Progenitor cell of endocrine pancreas (in vitro differentiated cells): ENCODE data around the gene SLFN5. TPM values are rescaled to one million over a fixed set of nuclear protein-coding genes. Genes with fewer than 3 reads are reported as not detected.

ENCODE experiments used
- DNase-seq: peaks from one replicate; pipeline ENCODE4 v3.0.0; 2021; ENCODE audit warnings: low spot score; ENCODE audit not compliant: unreplicated experiment
- H3K27ac Mint-ChIP-seq: 2 replicates; pipeline ENCODE4 v1.8.0; 2021; ENCODE audit warnings: mild to moderate bottlenecking, moderate library complexity, mixed read lengths
- H3K27me3 Mint-ChIP-seq: 2 replicates; pipeline ENCODE4 v1.8.0; 2021; ENCODE audit warnings: mixed read lengths
- H3K36me3 Mint-ChIP-seq: 2 replicates; pipeline ENCODE4 v1.8.0; 2022; ENCODE audit warnings: mixed read lengths; ENCODE audit not compliant: insufficient read depth
- H3K4me1 Mint-ChIP-seq: 2 replicates; pipeline ENCODE4 v1.8.0; 2021; ENCODE audit warnings: low read depth, mixed read lengths
- H3K4me3 Mint-ChIP-seq: 2 replicates; pipeline ENCODE4 v1.8.0; 2021; ENCODE audit warnings: low read depth, mild to moderate bottlenecking, moderate library complexity, mixed read lengths
- H3K9me3 Mint-ChIP-seq: 2 replicates; pipeline ENCODE4 v1.8.0; 2021; ENCODE audit warnings: low read depth, mixed read lengths
- CTCF ChIP-seq: fragments of 200-600 bp; sonication (generic); IDR thresholded peaks from one replicate; pipeline ENCODE4 v1.5.0; 2021; ENCODE audit warnings: antibody characterized with exemption, mild to moderate bottlenecking; ENCODE audit not compliant: unreplicated experiment
- total RNA-seq: library from RNA; stranded (reverse); gene quantifications from 2 replicates; pipeline ENCODE4 v1.2.1, GENCODE V29; 2021

Gene SLFN5
- total RNA-seq, 1 donor from 2014 or later, result 13.1 TPM

DNA sequence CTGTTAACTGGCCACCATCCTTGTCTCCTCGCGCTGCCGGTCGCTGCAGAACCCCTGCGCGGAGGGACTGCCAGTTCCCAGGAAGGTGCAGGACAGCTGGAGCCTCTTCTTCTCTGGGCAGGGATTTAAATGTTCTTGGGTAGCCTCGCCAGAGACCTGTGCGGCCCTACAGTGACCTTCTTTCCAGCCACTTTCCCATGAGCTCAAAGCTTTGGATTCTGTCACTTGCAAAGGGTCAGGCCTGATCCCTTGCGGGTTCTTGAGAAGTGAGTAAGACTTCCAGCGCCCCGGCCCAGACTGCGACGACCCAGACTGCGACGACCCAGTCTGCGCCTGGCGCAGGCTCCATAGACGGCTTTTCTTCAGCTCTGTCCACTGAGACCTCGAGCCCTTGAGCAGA lies 1.4 kb upstream of the SLFN5 start:
- DNase-seq, result no peak
- no peak for TF ChIP-seq CTCF
- Mint-ChIP-seq H3K4me1 (peaks cover 21% of the 10 kb centered on the region), H3K27ac (peak overlapping the region; percentile 97), H3K4me3 (peak overlapping the region; percentile 89), H3K36me3 (peaks cover 2% of the 10 kb centered on the region), H3K9me3 (no peaks in the 10 kb centered on the region), H3K27me3 (no peaks in the 10 kb centered on the region)

- Mint-ChIP-seq H3K4me1 (peaks cover 21% of the 10 kb centered on the region), H3K4me3 (peak overlapping the region; percentile 89), H3K27me3 (no peaks in the 10 kb centered on the region), H3K27ac (peak overlapping the region; percentile 97), H3K9me3 (no peaks in the 10 kb centered on the region), H3K36me3 (peaks cover 2% of the 10 kb centered on the region)
- TF ChIP-seq CTCF, result peak; percentile 66
- DNase-seq, result peak; percentile 68
These were observed 591 bp upstream of the SLFN5 start for GRCh38 chr17:35242158-35242804.

- DNase-seq, result peak; percentile 11
- H3K4me1 Mint-ChIP-seq, result peaks cover 21% of the 10 kb centered on the region
- no peaks in the 10 kb centered on the region for H3K27me3 Mint-ChIP-seq
- H3K4me3 Mint-ChIP-seq, result peak overlapping the region; percentile 89
- no peaks in the 10 kb centered on the region for H3K9me3 Mint-ChIP-seq
- H3K36me3 Mint-ChIP-seq, result peaks cover 2% of the 10 kb centered on the region
- peak overlapping the region; percentile 96 for H3K27ac Mint-ChIP-seq
- TF ChIP-seq CTCF, result no peak
These were observed 879 bp downstream of the SLFN5 start for GRCh38 chr17:35243561-35244340.

- DNase-seq, result no peak
- peaks cover 21% of the 10 kb centered on the region for H3K4me1 Mint-ChIP-seq
- no peak for TF ChIP-seq CTCF
- H3K27me3 Mint-ChIP-seq, result no peaks in the 10 kb centered on the region
- H3K4me3 Mint-ChIP-seq, result peak overlapping the region; percentile 89
- H3K36me3 Mint-ChIP-seq, result peaks cover 2% of the 10 kb centered on the region
- no peaks in the 10 kb centered on the region for H3K9me3 Mint-ChIP-seq
- no peak overlapping the region for H3K27ac Mint-ChIP-seq
These were observed 1.7 kb downstream of the SLFN5 start for GRCh38 chr17:35244341-35245195.

DNA sequence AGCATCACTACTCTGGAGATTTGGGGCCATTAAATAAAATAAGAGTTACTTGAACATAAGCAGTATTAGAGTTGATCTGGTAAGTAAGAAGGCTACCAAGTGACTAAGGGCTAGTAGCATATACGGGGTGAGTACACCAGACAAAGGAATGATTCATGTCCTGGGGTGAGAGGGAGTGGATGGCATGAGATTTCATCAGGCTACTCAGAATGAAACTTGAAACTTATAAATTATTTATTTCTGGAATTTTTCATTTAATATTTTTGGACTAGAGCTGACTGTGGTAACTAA lies 2.3 kb downstream of the SLFN5 start:
- Mint-ChIP-seq H3K4me1 (peaks cover 19% of the 10 kb centered on the region), H3K4me3 (no peak overlapping the region), H3K27ac (no peak overlapping the region), H3K9me3 (no peaks in the 10 kb centered on the region), H3K36me3 (peaks cover under 1% of the 10 kb centered on the region), H3K27me3 (no peaks in the 10 kb centered on the region)
- TF ChIP-seq CTCF, result no peak
- no peak for DNase-seq
